Embryonic facial prominence (tissue), 1 donor: Measurements from ENCODE around the gene OBI1.

Experiments
- DNase-seq: peaks from one replicate; pipeline ENCODE4 v3.0.0-alpha.2; 2016; ENCODE audit errors: extremely low spot score

The OBI1 gene

DNA sequence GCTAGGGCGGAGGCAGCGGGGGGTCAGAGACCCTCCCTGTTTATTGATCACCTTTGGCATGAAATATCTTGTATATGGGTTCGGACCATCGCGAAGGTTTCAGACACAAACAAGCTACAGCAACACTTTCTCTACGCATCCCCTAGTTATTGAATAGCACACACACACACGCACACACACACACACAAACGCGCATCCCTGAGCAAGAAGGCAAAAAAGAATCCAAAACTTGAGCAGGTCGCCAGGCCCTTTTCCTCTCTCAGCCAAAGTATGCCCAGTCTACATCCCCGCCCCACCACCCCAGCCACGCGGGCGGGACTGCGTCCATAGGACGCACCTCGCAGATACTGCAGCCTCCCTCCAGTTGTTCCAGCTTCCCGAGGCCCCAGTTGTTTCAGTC, 71.6 kb downstream of the OBI1 start:
- no peak for DNase-seq

- no peak for DNase-seq
Measured at GRCh38 chr13:78586706-78587105, 72.2 kb downstream of the OBI1 start.

GRCh38 chr13:78576261-78576660, 82.7 kb downstream of the OBI1 start:
- DNase-seq: no peak

DNA sequence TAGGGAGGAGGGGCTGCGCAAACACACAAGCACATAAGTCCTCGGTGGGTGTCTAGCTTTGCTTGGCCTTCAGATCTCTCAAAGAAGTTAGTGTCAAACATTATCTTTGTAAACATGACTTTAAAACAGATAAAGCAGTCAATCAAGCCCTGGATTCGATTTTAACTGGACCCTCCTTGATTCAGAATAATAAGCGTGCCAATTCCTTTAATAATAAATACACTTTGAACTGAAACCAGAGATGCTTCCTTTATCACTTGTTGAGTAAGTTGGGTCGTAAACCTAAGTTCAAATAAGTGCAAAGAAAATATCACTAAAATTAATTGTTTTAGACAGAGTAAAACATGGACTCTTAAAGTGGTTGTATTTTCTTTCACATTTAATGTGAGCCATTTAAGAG, 86.5 kb downstream of the OBI1 start:
- DNase-seq: no peak

- no peak for DNase-seq
Measured at GRCh38 chr13:78569029-78569428, 89.9 kb downstream of the OBI1 start.

GRCh38 chr13:78566631-78567030, 92.3 kb downstream of the OBI1 start:
- DNase-seq: no peak
